Transverse colon (tissue), 4 donors: Measurements from ENCODE around the gene ATP1A4. TPM values are rescaled to one million over a fixed set of nuclear protein-coding genes. Genes with fewer than 3 reads are reported as not detected.
A peak's percentile ranks its signal among the peaks of the same experiment; 100 is the strongest.

Experiments
- DNase-seq: peaks from one replicate; pipeline ENCODE4 v3.0.0-alpha.2; 2019
- H3K27ac ChIP-seq, 4 donors: fragments of 200-600 bp; sonication (generic); 2 replicates each; pipeline ENCODE4 v1.5.1; 2016 to 2018; ENCODE audit warnings: inconsistent platforms in 4 of 4
- H3K27me3 ChIP-seq: fragments of 200-600 bp; sonication (generic); 2 replicates; pipeline ENCODE4 v1.5.1; 2017; ENCODE audit warnings: inconsistent platforms
- H3K36me3 ChIP-seq, 4 donors: fragments of 200-600 bp; sonication (generic); 2 replicates each; pipeline ENCODE4 v1.5.1; 2017 to 2019; ENCODE audit warnings: inconsistent platforms in 4 of 4
- H3K4me1 ChIP-seq, 4 donors: fragments of 200-600 bp; sonication (generic); 2 replicates each; pipeline ENCODE4 v1.5.1; 2017 to 2020; ENCODE audit warnings: inconsistent platforms in 4 of 4
- H3K4me3 ChIP-seq, 4 donors: fragments of 200-600 bp; sonication (generic); 1 replicate in 1 of 4; 2 replicates in 3 of 4; pipeline versions ENCODE4 v1.5.1 to v1.6.1; 2017 to 2019; ENCODE audit warnings: inconsistent platforms in 4 of 4
- H3K9me3 ChIP-seq, 2 donors: fragments of 200-600 bp; sonication (generic); 2 replicates each; pipeline ENCODE4 v1.5.1; 2017 to 2019; ENCODE audit warnings: inconsistent platforms in 2 of 2
- EP300 ChIP-seq: sonication (generic); formaldehyde crosslinking; IDR thresholded peaks from one replicate; pipeline ENCODE4 v1.6.1; 2017; ENCODE audit warnings: antibody characterized with exemption, low read depth
- POLR2A ChIP-seq: fragments of 450-650 bp; IDR thresholded peaks from one replicate; pipeline ENCODE4 v1.6.1; 2016; ENCODE audit warnings: antibody characterized with exemption, mild to moderate bottlenecking, moderate library complexity
- POLR2AphosphoS5 ChIP-seq, 3 donors: sonication (generic); formaldehyde crosslinking; IDR thresholded peaks; one replicate each; pipeline ENCODE4 v1.6.1; 2016; ENCODE audit warnings: antibody characterized with exemption in 3 of 3
- WGBS, 2 donors: methylation state at CpG; one replicate each; pipeline ENCODE4 v1.1.5; 2018; ENCODE audit warnings: low coverage in 1 of 2; 5-methylcytosine and 5-hydroxymethylcytosine counted together
- in situ Hi-C, 4 donors: fragments of 200-750 bp; cut with MboI; loops; one replicate each; pipeline versions ENCODE4 v1.15.0 to v1.15.1; 2017; ENCODE audit warnings: low sequenced_read_pairs in 3 of 4, low pct_ligation_motif_present in 1 of 4, low pct_unique_long_range_greater_than_20kb in 1 of 4
- intact Hi-C: fragments of 100-400 bp; cut with DNase I; formaldehyde crosslinking; loops from one replicate; pipeline ENCODE4 v1.15.1; 2023; ENCODE audit warnings: low total_unique reads
- total RNA-seq, 4 donors: library from RNA; depleted of rRNA; stranded (reverse); fragments of >200 nt; gene quantifications; one replicate each; pipeline ENCODE4 v1.1.0, GENCODE V29; 2016
- TF ChIP-seq, protein P1 (sequence below), 5 experiments: fragments of 200-600 bp in 3 of 5; fragments of 450-650 bp in 2 of 5; sonication (generic) in 3 of 5; IDR thresholded peaks; 1 replicate in 2 of 5; 2 replicates in 3 of 5; pipeline ENCODE4 v1.5.1; 2016 to 2017; ENCODE audit warnings: antibody characterized with exemption in 5 of 5, inconsistent platforms in 3 of 5, mild to moderate bottlenecking in 2 of 5, moderate library complexity in 1 of 5

Gene ATP1A4
- total RNA-seq, 4 donors from 2014 or later = 0.20 TPM; not detected in 3

DNA sequence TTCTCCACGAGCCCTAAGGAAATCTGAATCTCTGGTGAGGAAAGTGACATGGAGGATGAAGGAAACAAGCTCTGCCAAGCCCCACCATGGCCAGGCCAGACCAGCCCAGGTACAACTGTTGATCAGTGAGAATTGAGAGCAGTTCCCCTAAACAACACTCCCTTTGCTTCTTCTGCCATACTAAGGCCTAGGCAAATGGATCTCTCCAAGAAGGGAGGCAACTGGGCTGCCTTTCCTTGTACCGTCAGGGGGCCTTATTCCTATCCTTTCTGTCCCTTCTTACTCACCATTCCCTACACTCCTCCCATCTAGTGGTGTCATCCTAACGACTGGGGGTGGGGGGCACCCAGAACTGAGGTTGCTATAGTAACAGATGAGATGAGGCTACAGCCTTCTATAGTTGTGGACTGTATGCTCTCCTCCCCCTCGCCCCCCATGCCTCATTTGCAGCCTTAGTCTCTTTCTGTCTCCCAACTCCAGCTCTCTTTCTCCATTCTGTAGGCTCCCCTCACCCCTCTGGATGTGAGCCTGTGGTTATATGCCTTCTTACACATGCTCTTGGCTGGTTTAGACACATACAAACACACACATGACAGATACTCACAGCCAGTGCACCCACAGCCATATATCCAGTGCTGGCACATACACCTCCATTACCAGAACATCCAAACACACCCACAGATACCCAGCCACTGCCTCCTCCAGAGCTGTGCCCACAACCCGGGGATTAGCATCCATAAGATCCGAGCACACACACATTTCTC lies 57.3 kb downstream of the ATP1A4 start:
- Histone ChIP-seq H3K9me3 (no peaks in the 10 kb centered on the region), H3K27ac (peak overlapping the region in 3 of 4 donors; percentile 18 to 33 (median 28)), H3K4me3 (no peak overlapping the region), H3K27me3 (no peaks in the 10 kb centered on the region), H3K4me1 (peaks cover 17 to 57% (median 40%) of the 10 kb centered on the region in 4 donors), H3K36me3 (peaks cover 0 to 9% (median 0%) of the 10 kb centered on the region in 4 donors)
- 47 to 65% methylated on average over 3 to 6 of the region's 6 CpGs for WGBS, 2 donors
- intact Hi-C loops (no loop called here), in situ Hi-C loops (no loop called here)
- TF ChIP-seq, protein P1, sequence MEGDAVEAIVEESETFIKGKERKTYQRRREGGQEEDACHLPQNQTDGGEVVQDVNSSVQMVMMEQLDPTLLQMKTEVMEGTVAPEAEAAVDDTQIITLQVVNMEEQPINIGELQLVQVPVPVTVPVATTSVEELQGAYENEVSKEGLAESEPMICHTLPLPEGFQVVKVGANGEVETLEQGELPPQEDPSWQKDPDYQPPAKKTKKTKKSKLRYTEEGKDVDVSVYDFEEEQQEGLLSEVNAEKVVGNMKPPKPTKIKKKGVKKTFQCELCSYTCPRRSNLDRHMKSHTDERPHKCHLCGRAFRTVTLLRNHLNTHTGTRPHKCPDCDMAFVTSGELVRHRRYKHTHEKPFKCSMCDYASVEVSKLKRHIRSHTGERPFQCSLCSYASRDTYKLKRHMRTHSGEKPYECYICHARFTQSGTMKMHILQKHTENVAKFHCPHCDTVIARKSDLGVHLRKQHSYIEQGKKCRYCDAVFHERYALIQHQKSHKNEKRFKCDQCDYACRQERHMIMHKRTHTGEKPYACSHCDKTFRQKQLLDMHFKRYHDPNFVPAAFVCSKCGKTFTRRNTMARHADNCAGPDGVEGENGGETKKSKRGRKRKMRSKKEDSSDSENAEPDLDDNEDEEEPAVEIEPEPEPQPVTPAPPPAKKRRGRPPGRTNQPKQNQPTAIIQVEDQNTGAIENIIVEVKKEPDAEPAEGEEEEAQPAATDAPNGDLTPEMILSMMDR (IDR thresholded peaks at IDR 0.05) = no peak
- TF ChIP-seq EP300 = no peak
- no peak for TF ChIP-seq POLR2AphosphoS5 (IDR thresholded peaks at IDR 0.05)
- no peak for TF ChIP-seq POLR2A
- no peak for DNase-seq

DNA sequence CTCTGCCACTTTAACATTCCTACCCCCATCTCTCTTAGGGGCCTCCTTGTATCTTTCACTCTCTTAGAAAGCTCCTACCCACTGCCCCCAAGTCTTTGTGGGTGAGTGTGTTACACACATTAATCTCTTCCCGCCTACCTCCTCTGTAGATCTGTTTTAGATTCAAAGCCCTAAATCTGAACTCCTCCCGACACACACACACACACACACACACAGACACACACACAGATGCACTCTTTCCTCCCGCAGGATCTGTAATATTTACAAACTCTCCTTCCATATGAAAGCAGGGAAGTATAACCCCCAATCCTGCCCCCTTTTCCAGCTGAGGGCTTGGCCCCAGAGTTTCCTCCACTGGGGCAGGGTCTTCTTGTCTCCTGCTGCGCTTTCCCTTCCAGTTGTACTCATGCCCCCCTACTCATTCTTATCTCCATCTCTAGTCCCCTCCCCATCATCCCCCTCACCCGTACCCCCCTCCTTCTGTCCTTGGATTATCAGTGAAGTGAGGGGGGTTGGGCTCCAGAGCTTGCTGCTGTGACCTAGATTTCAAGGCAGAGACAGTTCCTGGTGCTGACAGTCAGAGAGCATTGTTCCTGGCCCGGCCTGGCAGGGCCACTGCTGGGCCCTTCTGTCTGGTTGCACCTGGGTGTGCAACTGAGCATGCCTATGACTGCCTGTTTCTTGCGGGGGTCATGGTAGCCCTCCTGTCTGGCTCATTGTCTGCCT lies 58.1 kb downstream of the ATP1A4 start:
- H3K27ac ChIP-seq = peak overlapping the region in 3 of 4 donors; percentile 16 to 49 (median 33)
- no peaks in the 10 kb centered on the region for H3K9me3 ChIP-seq
- WGBS, 2 donors = 50 to 61% methylated on average over 3 to 7 of the region's 7 CpGs
- intact Hi-C loops = no loop called here
- TF ChIP-seq POLR2AphosphoS5 (IDR thresholded peaks at IDR 0.05) (no peak), POLR2A (no peak)
- in situ Hi-C loops = no loop called here
- H3K4me1 ChIP-seq = peaks cover 17 to 54% (median 43%) of the 10 kb centered on the region in 4 donors
- no peak for DNase-seq
- no peak overlapping the region for H3K4me3 ChIP-seq
- no peaks in the 10 kb centered on the region for H3K27me3 ChIP-seq
- peaks cover 0 to 17% (median 0%) of the 10 kb centered on the region in 4 donors for H3K36me3 ChIP-seq

- TF ChIP-seq EP300 = no peak
- TF ChIP-seq, protein P1 (IDR thresholded peaks at IDR 0.05) = no peak
- TF ChIP-seq POLR2A = no peak
- no peak for TF ChIP-seq POLR2AphosphoS5 (IDR thresholded peaks at IDR 0.05)
- intact Hi-C loops = no loop called here
- Histone ChIP-seq H3K27ac (peak overlapping the region in 3 of 4 donors; percentile 20 to 50 (median 33)), H3K4me1 (peaks cover 17 to 50% (median 39%) of the 10 kb centered on the region in 4 donors), H3K27me3 (no peaks in the 10 kb centered on the region), H3K36me3 (peaks cover 0 to 17% (median 0%) of the 10 kb centered on the region in 4 donors), H3K4me3 (no peak overlapping the region), H3K9me3 (no peaks in the 10 kb centered on the region)
- WGBS, 2 donors = 67 to 75% methylated on average over 1 to 5 of the region's 5 CpGs
- in situ Hi-C loops = no loop called here
- no peak for DNase-seq
Measured at GRCh38 chr1:160210561-160210960, 59.2 kb downstream of the ATP1A4 start.

GRCh38 chr1:160211046-160211790 lies 59.8 kb downstream of the ATP1A4 start:
- H3K27ac ChIP-seq = peak overlapping the region in 3 of 4 donors; percentile 20 to 50 (median 33)
- WGBS, 2 donors = 79 to 83% methylated on average over 3 to 10 of the region's 10 CpGs
- in situ Hi-C loops = no loop called here

More at GRCh38 chr1:160211046-160211790, 59.8 kb downstream of the ATP1A4 start:
- peaks cover 0 to 17% (median 0%) of the 10 kb centered on the region in 4 donors for H3K36me3 ChIP-seq
- H3K4me1 ChIP-seq = peaks cover 15 to 46% (median 35%) of the 10 kb centered on the region in 4 donors
- TF ChIP-seq, protein P1 (IDR thresholded peaks at IDR 0.05) = no peak
- TF ChIP-seq POLR2AphosphoS5 (IDR thresholded peaks at IDR 0.05) (no peak), EP300 (no peak), POLR2A (no peak)
- no peak for DNase-seq
- no peaks in the 10 kb centered on the region for H3K27me3 ChIP-seq
- no peak overlapping the region for H3K4me3 ChIP-seq
- intact Hi-C loops = no loop called here
- no peaks in the 10 kb centered on the region for H3K9me3 ChIP-seq
